EH (cell line): ENCODE measurements around the gene SRSF1.
A peak's percentile ranks its signal among the peaks of the same experiment; 100 is the strongest.
"Not testable (repeated sequence)": the region's sequence is repeated elsewhere in the genome, so short reads cannot be mapped to it uniquely, and the experiment has no call there.

Experiments
- DNase-seq: peaks from one replicate; pipeline ENCODE4 v3.0.0-alpha.2; 2015; ENCODE audit warnings: low read depth

The SRSF1 gene

GRCh38 chr17:57963149-57963511 is 43.9 kb downstream of the SRSF1 start:
- DNase-seq = no peak

GRCh38 chr17:57962279-57963148 is 44.5 kb downstream of the SRSF1 start:
- DNase-seq = no peak

- no peak for DNase-seq
Observed at GRCh38 chr17:57959929-57960328, 47.1 kb downstream of the SRSF1 start.

- not testable (repeated sequence) for DNase-seq
Observed at GRCh38 chr17:57958391-57958790, 48.7 kb downstream of the SRSF1 start.

GRCh38 chr17:57957886-57958285 is 49.2 kb downstream of the SRSF1 start:
- DNase-seq = no peak

GRCh38 chr17:57957120-57957850 is 49.8 kb downstream of the SRSF1 start:
- no peak for DNase-seq

GRCh38 chr17:57956291-57957119 is 50.5 kb downstream of the SRSF1 start:
- no peak for DNase-seq

- peak; percentile 72 for DNase-seq
Observed at GRCh38 chr17:57955183-57955931, 51.7 kb downstream of the SRSF1 start, which contains the start of gene CUEDC1. CUEDC1 (minus strand) TSS chr17:57955412; CDS start chr17:57885564, 69,848 bp downstream.

GRCh38 chr17:57954397-57955182 is 52.5 kb downstream of the SRSF1 start:
- DNase-seq = peak; percentile 90

GRCh38 chr17:57953705-57954396 is 53.2 kb downstream of the SRSF1 start:
- no peak for DNase-seq
